ENCODE results near the gene ESPL1.
A peak's percentile ranks its signal among the peaks of the same experiment; 100 is the strongest.

The ESPL1 gene

GRCh38 chr12:53308276-53308675 is 40.2 kb downstream of the ESPL1 start:
- no peak for DNase-seq (ENCODE audit: low spot score)
- in situ Hi-C loops (cut with MboI; ENCODE audit: low sequenced_read_pairs, unreplicated experiment): no loop called here

GRCh38 chr12:53313996-53314395 is 45.9 kb downstream of the ESPL1 start:
- peak; percentile 56 for DNase-seq (ENCODE audit: low spot score)
- in situ Hi-C loops (cut with MboI; ENCODE audit: low sequenced_read_pairs, unreplicated experiment): no loop called here
- TF ChIP-seq CTCF (IDR thresholded peaks at IDR 0.05; ENCODE audit: borderline replicate concordance, control extremely low read depth, extremely low read depth, insufficient read depth, missing control alignments): no peak

More at GRCh38 chr12:53308276-53308675, 40.2 kb downstream of the ESPL1 start:
- no peak for TF ChIP-seq CTCF (IDR thresholded peaks at IDR 0.05; ENCODE audit: borderline replicate concordance, control extremely low read depth, extremely low read depth, insufficient read depth, missing control alignments)

GRCh38 chr12:53320352-53321195 is 52.5 kb downstream of the ESPL1 start:
- DNase-seq (ENCODE audit: low spot score): no peak
- in situ Hi-C loops (cut with MboI; ENCODE audit: low sequenced_read_pairs, unreplicated experiment): no loop called here
- TF ChIP-seq CTCF (IDR thresholded peaks at IDR 0.05; ENCODE audit: borderline replicate concordance, control extremely low read depth, extremely low read depth, insufficient read depth, missing control alignments): no peak

GRCh38 chr12:53324113-53324778 is 56.1 kb downstream of the ESPL1 start:
- DNase-seq (ENCODE audit: low spot score): peak; percentile 78
- in situ Hi-C loops (cut with MboI; ENCODE audit: low sequenced_read_pairs, unreplicated experiment): no loop called here

GRCh38 chr12:53324779-53325510 is 56.8 kb downstream of the ESPL1 start:
- peak; percentile 86 for TF ChIP-seq CTCF (IDR thresholded peaks at IDR 0.05; ENCODE audit: borderline replicate concordance, control extremely low read depth, extremely low read depth, insufficient read depth, missing control alignments)
- in situ Hi-C loops (cut with MboI; ENCODE audit: low sequenced_read_pairs, unreplicated experiment): no loop called here

More at GRCh38 chr12:53324113-53324778, 56.1 kb downstream of the ESPL1 start:
- TF ChIP-seq CTCF (IDR thresholded peaks at IDR 0.05; ENCODE audit: borderline replicate concordance, control extremely low read depth, extremely low read depth, insufficient read depth, missing control alignments): no peak

GRCh38 chr12:53325511-53326061 is 57.5 kb downstream of the ESPL1 start:
- in situ Hi-C loops (cut with MboI; ENCODE audit: low sequenced_read_pairs, unreplicated experiment): no loop called here
- DNase-seq (ENCODE audit: low spot score): peak; percentile 59
- TF ChIP-seq CTCF (IDR thresholded peaks at IDR 0.05; ENCODE audit: borderline replicate concordance, control extremely low read depth, extremely low read depth, insufficient read depth, missing control alignments): no peak

More at GRCh38 chr12:53324779-53325510, 56.8 kb downstream of the ESPL1 start:
- DNase-seq (ENCODE audit: low spot score): peak; percentile 95
